SK-N-MC (cell line): ENCODE results near the gene HOXA1.

Experiments used
- DNase-seq: peaks from one replicate; pipeline ENCODE4 v3.0.0-alpha.2; 2011; ENCODE audit warnings: low read depth, low spot score
- H3K27ac ChIP-seq: fragments of 200-600 bp; sonication (generic); 2 replicates; pipeline ENCODE4 v1.5.1; 2016; ENCODE audit warnings: mixed run types
- H3K36me3 ChIP-seq: fragments of 200-600 bp; sonication (generic); 2 replicates; pipeline ENCODE4 v1.6.1; 2017; ENCODE audit warnings: antibody characterized with exemption, low read length, mixed read lengths; ENCODE audit not compliant: insufficient read depth
- H3K4me3 ChIP-seq: fragments of 200-600 bp; sonication (generic); 2 replicates; pipeline ENCODE4 v1.5.1; 2016
- H3K9ac ChIP-seq: fragments of 200-600 bp; sonication (generic); 2 replicates; pipeline ENCODE4 v1.8.0; 2017; ENCODE audit warnings: mixed run types, mixed read lengths; ENCODE audit not compliant: insufficient read length
- H3K9me3 ChIP-seq: fragments of 200-600 bp; sonication (generic); 2 replicates; pipeline ENCODE4 v1.6.1; 2017; ENCODE audit warnings: low read depth, mild to moderate bottlenecking, antibody characterized with exemption, low read length, moderate library complexity, mixed read lengths
- EZH2 ChIP-seq: fragments of 200-600 bp; sonication (generic); IDR thresholded peaks from one replicate; pipeline ENCODE4 v1.6.1; 2017; ENCODE audit warnings: antibody characterized with exemption
- FOXP2 ChIP-seq: optimal IDR thresholded peaks from 2 replicates; pipeline ENCODE3; 2011; ENCODE audit warnings: mild to moderate bottlenecking, moderate library complexity; ENCODE audit not compliant: insufficient read depth; ENCODE audit errors: extremely low read length, control extremely low read depth
- POLR2AphosphoS5 ChIP-seq: IDR thresholded peaks from 2 replicates; pipeline ENCODE4 v1.6.1; 2012; ENCODE audit warnings: mild to moderate bottlenecking, low read depth, low read length, borderline replicate concordance

Gene HOXA1

GRCh38 chr7:27083646-27084045, 12.2 kb downstream of the HOXA1 start:
- Histone ChIP-seq H3K36me3 (no peaks in the 10 kb centered on the region), H3K9me3 (no peaks in the 10 kb centered on the region), H3K9ac (no peak overlapping the region), H3K4me3 (no peak overlapping the region), H3K27ac (no peak overlapping the region)
- TF ChIP-seq POLR2AphosphoS5 (no peak), FOXP2 (no peak), EZH2 (no peak)
- no peak for DNase-seq

GRCh38 chr7:27082171-27082570, 13.6 kb downstream of the HOXA1 start:
- no peaks in the 10 kb centered on the region for H3K36me3 ChIP-seq
- no peak overlapping the region for H3K27ac ChIP-seq
- H3K9ac ChIP-seq, result no peak overlapping the region
- no peak for TF ChIP-seq POLR2AphosphoS5
- TF ChIP-seq EZH2, result no peak
- TF ChIP-seq FOXP2, result no peak
- no peak for DNase-seq
- no peak overlapping the region for H3K4me3 ChIP-seq
- H3K9me3 ChIP-seq, result no peaks in the 10 kb centered on the region

- H3K27ac ChIP-seq, result no peak overlapping the region
- H3K4me3 ChIP-seq, result no peak overlapping the region
Measured at GRCh38 chr7:27080844-27081436, 14.9 kb downstream of the HOXA1 start.

GRCh38 chr7:27079234-27079975, 16.4 kb downstream of the HOXA1 start:
- TF ChIP-seq EZH2 (no peak), POLR2AphosphoS5 (no peak), FOXP2 (no peak)
- DNase-seq, result no peak
- Histone ChIP-seq H3K36me3 (no peaks in the 10 kb centered on the region), H3K4me3 (no peak overlapping the region), H3K9ac (no peak overlapping the region), H3K9me3 (no peaks in the 10 kb centered on the region), H3K27ac (no peak overlapping the region)

More at GRCh38 chr7:27080844-27081436, 14.9 kb downstream of the HOXA1 start:
- no peak for DNase-seq
- Histone ChIP-seq H3K9me3 (no peaks in the 10 kb centered on the region), H3K36me3 (no peaks in the 10 kb centered on the region), H3K9ac (no peak overlapping the region)
- TF ChIP-seq POLR2AphosphoS5 (no peak), EZH2 (no peak), FOXP2 (no peak)

- H3K27ac ChIP-seq, result no peak overlapping the region
- TF ChIP-seq POLR2AphosphoS5 (no peak), EZH2 (no peak), FOXP2 (no peak)
- no peak overlapping the region for H3K4me3 ChIP-seq
- H3K9me3 ChIP-seq, result no peaks in the 10 kb centered on the region
- no peak overlapping the region for H3K9ac ChIP-seq
- no peak for DNase-seq
- H3K36me3 ChIP-seq, result no peaks in the 10 kb centered on the region
Measured at GRCh38 chr7:27078616-27079233, 17.1 kb downstream of the HOXA1 start.

GRCh38 chr7:27073076-27073475, 22.7 kb downstream of the HOXA1 start:
- H3K36me3 ChIP-seq, result no peaks in the 10 kb centered on the region
- TF ChIP-seq EZH2 (no peak), POLR2AphosphoS5 (no peak), FOXP2 (no peak)
- no peak for DNase-seq
- H3K27ac ChIP-seq, result no peak overlapping the region
- H3K4me3 ChIP-seq, result no peak overlapping the region
- H3K9ac ChIP-seq, result no peak overlapping the region
- H3K9me3 ChIP-seq, result no peaks in the 10 kb centered on the region

GRCh38 chr7:27071622-27072390, 24.0 kb downstream of the HOXA1 start:
- no peak for DNase-seq
- Histone ChIP-seq H3K36me3 (no peaks in the 10 kb centered on the region), H3K9me3 (no peaks in the 10 kb centered on the region), H3K27ac (no peak overlapping the region), H3K9ac (no peak overlapping the region), H3K4me3 (no peak overlapping the region)
- TF ChIP-seq EZH2 (no peak), FOXP2 (no peak), POLR2AphosphoS5 (no peak)

GRCh38 chr7:27068259-27068658, 27.5 kb downstream of the HOXA1 start:
- TF ChIP-seq EZH2, result no peak
- TF ChIP-seq POLR2AphosphoS5, result no peak
- TF ChIP-seq FOXP2, result no peak
- Histone ChIP-seq H3K9me3 (no peaks in the 10 kb centered on the region), H3K9ac (no peak overlapping the region), H3K27ac (no peak overlapping the region), H3K4me3 (no peak overlapping the region), H3K36me3 (no peaks in the 10 kb centered on the region)
- DNase-seq, result no peak
